BJ (cell line): ENCODE results near the gene DDX54. TPM values are rescaled to one million over a fixed set of nuclear protein-coding genes. Genes with fewer than 3 reads are reported as not detected.

ENCODE experiments used
- CTCF ChIA-PET: fragments of 350-600 bp; formaldehyde crosslinking; extraction: SDS; loops from one replicate; lab custom pipeline; 2021; ENCODE audit warnings: antibody characterized with exemption, inconsistent platforms; lab: Yijun Ruan, JAX
- POLR2A ChIA-PET: fragments of 300-600 bp; sonication (Branson Sonifier 250); formaldehyde crosslinking; extraction: SDS; loops from one replicate; lab custom pipeline; 2021; ENCODE audit warnings: antibody characterized with exemption; lab: Charles Lee
- DNase-seq: peaks from one replicate; pipeline ENCODE4 v3.0.0-alpha.2; 2011; ENCODE audit warnings: low read depth
- H3K27me3 ChIP-seq: 2 replicates; pipeline ENCODE4 v1.6.0; 2011; ENCODE audit warnings: low read length; ENCODE audit not compliant: control insufficient read depth, insufficient read depth
- H3K36me3 ChIP-seq: 2 replicates; pipeline ENCODE4 v1.5.1; 2011; ENCODE audit warnings: low read length; ENCODE audit not compliant: control insufficient read depth, insufficient read depth
- H3K4me3 ChIP-seq: 2 replicates; pipeline ENCODE4 v1.5.1; 2011; ENCODE audit warnings: low read depth, mild to moderate bottlenecking, control low read depth, low read length
- CTCF ChIP-seq: IDR thresholded peaks from 2 replicates; pipeline ENCODE4 v1.5.1; 2011; ENCODE audit warnings: low read depth, mild to moderate bottlenecking, control low read depth, inconsistent platforms, low read length, moderate library complexity; ENCODE audit not compliant: insufficient read depth
- polyA minus RNA-seq: library from RNA; depleted of rRNA, polyadenylated mRNA; stranded (reverse); fragments of >200 nt; gene quantifications from 2 replicates; pipeline ENCODE4 v1.2.3, GENCODE V29; 2011; rRNA and poly(A)+ RNA removed
- polyA plus RNA-seq: library from polyadenylated mRNA; depleted of rRNA; stranded (reverse); fragments of >200 nt; gene quantifications from 2 replicates; pipeline ENCODE4 v1.2.3, GENCODE V29; 2011; rRNA removed

The DDX54 gene
- polyA plus RNA-seq: 36.2 and 54.7 TPM in 2 replicates
- 24.3 and 36.4 TPM in 2 replicates for polyA minus RNA-seq

- Histone ChIP-seq H3K27me3 (no peaks in the 10 kb centered on the region), H3K4me3 (peak within 1 kb of the TSS; percentile 95), H3K36me3 (peaks cover 4% of the 10 kb centered on the region; the same call in 1 of the 2 replicates)
- POLR2A ChIA-PET: interaction anchor here (0.5 to 0.6 kb wide), 2 partner anchors 31 to 1157 kb away, joined by 6 to 9 read pairs; no protein-coding TSS in a partner anchor
- CTCF ChIA-PET: interaction anchor here (1.0 to 3.2 kb wide), 4 partner anchors 11 to 240 kb away, joined by 3 to 13 read pairs (median 7); no protein-coding TSS in a partner anchor
- DNase-seq: no peak
- no peak for TF ChIP-seq CTCF
These were observed at the start of gene DDX54, which contains the start of gene RITA1 for GRCh38 chr12:113185180-113186032. TSS of gene DDX54 (minus strand) at chr12:113185478. CDS start at chr12:113185451, 27 bp downstream. TSS of gene RITA1 (plus strand) at chr12:113185721. CDS start at chr12:113186747, 1,026 bp downstream.

- Histone ChIP-seq H3K36me3 (peaks cover 15% of the 10 kb centered on the region), H3K4me3 (no peak overlapping the region), H3K27me3 (no peaks in the 10 kb centered on the region)
- ChIA-PET CTCF (no interaction called here), POLR2A (no interaction called here)
- no peak for DNase-seq
- TF ChIP-seq CTCF: no peak
These were observed 49.2 kb upstream of the DDX54 start for GRCh38 chr12:113234483-113234882.

GRCh38 chr12:113233967-113234366, 48.7 kb upstream of the DDX54 start:
- H3K27me3 ChIP-seq: no peaks in the 10 kb centered on the region
- no peak overlapping the region for H3K4me3 ChIP-seq
- POLR2A ChIA-PET: no interaction called here
- H3K36me3 ChIP-seq: peaks cover 15% of the 10 kb centered on the region
- CTCF ChIA-PET: interaction anchor here (0.9 kb wide), 1 partner anchor 24 kb away, joined by 3 read pairs; no protein-coding TSS in a partner anchor
- TF ChIP-seq CTCF: no peak
- DNase-seq: no peak

- TF ChIP-seq CTCF: no peak
- DNase-seq: no peak
- no peaks in the 10 kb centered on the region for H3K27me3 ChIP-seq
- H3K36me3 ChIP-seq: peaks cover 15% of the 10 kb centered on the region
- H3K4me3 ChIP-seq: no peak overlapping the region
- POLR2A ChIA-PET: no interaction called here
- CTCF ChIA-PET: interaction anchor here (0.6 to 0.9 kb wide), 2 partner anchors 23 to 1781 kb away, joined by 3 to 4 read pairs; no protein-coding TSS in a partner anchor
These were observed 47.7 kb upstream of the DDX54 start for GRCh38 chr12:113232840-113233585.
